Measurements from ENCODE around the gene CCDC182.

DNA sequence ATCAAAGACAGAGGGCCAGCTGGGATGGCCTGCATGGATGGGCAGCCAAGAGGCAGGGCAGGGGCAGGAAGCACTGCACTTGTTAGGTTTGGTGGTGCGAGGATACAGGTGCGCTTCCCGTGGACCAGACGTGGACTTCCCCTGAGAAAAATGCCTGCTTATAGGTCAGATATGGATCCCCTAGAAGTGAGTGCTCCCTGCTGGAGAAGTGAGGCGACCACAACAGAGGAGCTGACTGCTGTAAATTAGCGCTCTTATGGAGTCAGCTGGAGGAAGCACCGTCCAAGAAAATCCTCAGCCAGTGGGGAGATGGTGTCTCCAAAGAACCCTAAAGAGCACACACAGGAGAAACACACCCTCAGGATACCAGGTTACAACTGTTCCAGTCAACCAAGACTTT is 27.7 kb upstream of the CCDC182 start:
- no peak for TF ChIP-seq POLR2A (IDR thresholded peaks at IDR 0.05)
- TF ChIP-seq, protein P1, sequence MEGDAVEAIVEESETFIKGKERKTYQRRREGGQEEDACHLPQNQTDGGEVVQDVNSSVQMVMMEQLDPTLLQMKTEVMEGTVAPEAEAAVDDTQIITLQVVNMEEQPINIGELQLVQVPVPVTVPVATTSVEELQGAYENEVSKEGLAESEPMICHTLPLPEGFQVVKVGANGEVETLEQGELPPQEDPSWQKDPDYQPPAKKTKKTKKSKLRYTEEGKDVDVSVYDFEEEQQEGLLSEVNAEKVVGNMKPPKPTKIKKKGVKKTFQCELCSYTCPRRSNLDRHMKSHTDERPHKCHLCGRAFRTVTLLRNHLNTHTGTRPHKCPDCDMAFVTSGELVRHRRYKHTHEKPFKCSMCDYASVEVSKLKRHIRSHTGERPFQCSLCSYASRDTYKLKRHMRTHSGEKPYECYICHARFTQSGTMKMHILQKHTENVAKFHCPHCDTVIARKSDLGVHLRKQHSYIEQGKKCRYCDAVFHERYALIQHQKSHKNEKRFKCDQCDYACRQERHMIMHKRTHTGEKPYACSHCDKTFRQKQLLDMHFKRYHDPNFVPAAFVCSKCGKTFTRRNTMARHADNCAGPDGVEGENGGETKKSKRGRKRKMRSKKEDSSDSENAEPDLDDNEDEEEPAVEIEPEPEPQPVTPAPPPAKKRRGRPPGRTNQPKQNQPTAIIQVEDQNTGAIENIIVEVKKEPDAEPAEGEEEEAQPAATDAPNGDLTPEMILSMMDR (IDR thresholded peaks at IDR 0.05) = no peak
